GDM1 (cell line): ENCODE data around the gene TUBB4B.

Source experiments
- DNase-seq: peaks from one replicate; lab custom pipeline; 2025; lab: John Stamatoyannopoulos, UW

Gene TUBB4B

GRCh38 chr9:137225699-137226331 is 15.3 kb upstream of the TUBB4B start:
- no peak for DNase-seq

GRCh38 chr9:137226338-137227053 is 14.6 kb upstream of the TUBB4B start:
- no peak for DNase-seq

- peak; percentile 76 for DNase-seq
Observed at GRCh38 chr9:137227054-137227852, 13.8 kb upstream of the TUBB4B start, which contains the start of gene RNF224. TSS of gene RNF224 (plus strand) at chr9:137227502. CDS start at chr9:137228336, 834 bp downstream.

GRCh38 chr9:137227853-137228505 is 13.1 kb upstream of the TUBB4B start:
- no peak for DNase-seq

- DNase-seq: no peak
Observed at GRCh38 chr9:137228506-137228967, 12.6 kb upstream of the TUBB4B start.

- DNase-seq: no peak
Observed at GRCh38 chr9:137228968-137229896, 11.9 kb upstream of the TUBB4B start.

GRCh38 chr9:137229903-137230704 is 11.0 kb upstream of the TUBB4B start:
- no peak for DNase-seq

- no peak for DNase-seq
Observed at GRCh38 chr9:137230705-137231371, 10.2 kb upstream of the TUBB4B start, which contains the start of gene SLC34A3. TSS of gene SLC34A3 (plus strand) at chr9:137230901. CDS start at chr9:137231703, 802 bp downstream.

- DNase-seq: no peak
Observed at GRCh38 chr9:137231372-137232039, 9.6 kb upstream of the TUBB4B start.

GRCh38 chr9:137232101-137232500 is 9.0 kb upstream of the TUBB4B start:
- no peak for DNase-seq

- no peak for DNase-seq
Observed at GRCh38 chr9:137232510-137232909, 8.6 kb upstream of the TUBB4B start.

- no peak for DNase-seq
Observed at GRCh38 chr9:137233143-137233980, 7.7 kb upstream of the TUBB4B start.

- DNase-seq: no peak
Observed at GRCh38 chr9:137234055-137234697, 6.9 kb upstream of the TUBB4B start.

GRCh38 chr9:137234758-137235423 is 6.2 kb upstream of the TUBB4B start:
- DNase-seq: no peak

GRCh38 chr9:137235424-137236237 is 5.5 kb upstream of the TUBB4B start:
- DNase-seq: no peak
